ENCODE data around the gene MCCC1.
"Not testable (repeated sequence)": the region's sequence is repeated elsewhere in the genome, so short reads cannot be mapped to it uniquely, and the experiment has no call there.

The MCCC1 gene

DNA sequence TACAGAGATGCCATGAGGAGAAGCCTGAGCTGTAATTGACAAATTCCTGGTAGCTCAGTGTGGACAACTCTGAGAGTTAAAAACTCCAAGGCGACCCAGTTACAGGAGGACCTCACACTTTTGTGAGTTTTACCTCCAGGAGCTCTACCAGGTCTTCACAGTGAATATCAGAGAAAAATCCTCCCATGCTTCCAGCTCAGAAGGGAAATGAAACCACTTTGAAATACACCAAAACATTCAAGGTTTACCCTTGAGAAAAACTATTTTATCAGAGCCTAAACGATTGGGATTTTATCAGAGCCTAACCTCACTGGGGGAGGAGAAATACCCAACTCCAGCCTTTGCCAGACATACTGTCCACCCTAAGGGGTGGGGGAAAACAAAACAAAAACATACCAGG, 52.4 kb downstream of the MCCC1 start:
- DNase-seq (ENCODE audit: low spot score), result peak; percentile 9

DNA sequence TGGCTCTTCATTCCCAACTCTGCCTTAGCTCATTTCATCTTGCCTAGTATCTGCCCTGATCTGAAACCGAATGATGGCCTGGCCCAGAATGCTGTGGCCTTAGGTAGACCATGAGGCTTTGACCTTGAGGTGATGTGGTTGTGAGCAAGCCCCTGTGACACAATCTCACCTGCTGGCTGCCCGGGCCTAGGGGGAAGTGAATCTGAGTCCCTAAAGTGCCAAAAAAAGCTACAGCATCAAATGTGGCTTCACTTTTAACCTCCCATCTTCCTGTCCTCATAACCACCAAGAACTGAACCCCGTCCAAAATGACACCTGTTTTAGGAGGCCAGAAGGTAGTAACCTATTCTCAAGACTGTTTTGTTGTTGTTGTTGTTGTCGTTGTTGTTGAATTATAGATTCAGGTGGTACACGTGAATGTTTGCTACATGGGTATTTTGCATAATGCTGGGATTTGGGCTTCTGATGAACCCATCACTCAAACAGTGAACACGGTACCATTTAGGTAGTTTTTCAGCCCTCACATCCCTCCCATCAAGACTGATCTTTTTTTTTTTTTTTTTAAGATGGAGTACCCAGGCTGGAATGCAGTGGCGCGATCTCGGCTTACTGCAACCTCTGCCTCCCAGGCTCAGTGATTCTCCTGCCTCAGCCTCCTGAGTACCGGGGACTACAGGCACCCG, 54.6 kb downstream of the MCCC1 start:
- peak; percentile 37 for DNase-seq (ENCODE audit: low spot score)

DNA sequence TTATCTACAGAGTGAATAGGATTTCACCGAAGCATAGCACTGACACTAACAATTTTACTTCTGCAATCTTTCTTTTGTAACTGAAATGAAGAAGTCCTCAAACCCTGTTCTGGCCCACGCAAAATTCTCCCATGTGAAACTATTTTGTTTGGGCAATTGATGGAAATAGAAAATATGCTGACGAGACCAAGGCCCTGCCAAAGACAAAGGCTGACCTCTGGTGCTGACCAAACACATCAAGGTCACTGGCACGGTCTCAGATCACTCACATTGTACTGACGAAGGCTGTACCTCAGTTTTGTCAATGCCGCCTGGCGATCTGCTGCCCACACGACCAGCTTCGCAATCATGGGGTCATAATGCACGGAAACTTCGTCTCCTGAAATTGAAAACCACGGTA, 60.5 kb downstream of the MCCC1 start:
- DNase-seq (ENCODE audit: low spot score), result no peak

DNA sequence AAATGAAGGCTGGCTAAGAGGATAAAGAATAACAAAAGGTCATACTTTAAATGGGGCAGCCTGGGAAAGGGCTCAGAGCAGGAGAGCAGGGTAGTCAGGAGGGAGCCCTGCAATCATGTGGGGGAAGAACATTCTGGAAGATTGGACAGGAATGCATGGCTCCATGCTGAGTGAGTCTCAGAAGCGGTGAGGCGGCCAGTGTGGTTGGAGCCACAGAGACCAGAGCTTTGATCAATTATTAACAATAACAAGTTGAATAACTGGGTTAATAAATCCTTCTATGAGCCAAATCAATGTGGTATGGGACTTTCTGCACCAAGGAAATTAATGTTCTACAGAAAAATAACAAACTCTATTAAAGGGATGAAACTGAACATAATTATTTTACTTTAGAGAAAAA, 61.1 kb downstream of the MCCC1 start:
- no peak for DNase-seq (ENCODE audit: low spot score)

DNA sequence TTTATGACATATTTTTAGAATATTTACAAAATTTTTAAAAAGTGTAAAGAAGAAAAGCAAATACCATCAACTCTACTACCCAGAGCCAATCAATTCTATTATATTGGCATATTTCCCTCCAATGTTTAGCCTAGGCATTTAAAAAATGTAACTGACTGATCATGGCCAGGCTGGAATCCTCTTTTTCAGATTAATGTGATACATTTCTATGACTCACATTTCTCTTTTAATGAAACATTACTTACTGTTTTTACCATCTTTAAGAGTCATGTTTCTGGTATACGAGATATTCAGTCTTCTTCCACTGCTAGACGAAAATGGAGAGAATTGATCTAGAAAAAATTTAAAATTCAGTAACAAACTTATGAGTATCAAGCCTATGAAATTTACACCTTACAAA, 65.5 kb downstream of the MCCC1 start:
- no peak for DNase-seq (ENCODE audit: low spot score)

DNA sequence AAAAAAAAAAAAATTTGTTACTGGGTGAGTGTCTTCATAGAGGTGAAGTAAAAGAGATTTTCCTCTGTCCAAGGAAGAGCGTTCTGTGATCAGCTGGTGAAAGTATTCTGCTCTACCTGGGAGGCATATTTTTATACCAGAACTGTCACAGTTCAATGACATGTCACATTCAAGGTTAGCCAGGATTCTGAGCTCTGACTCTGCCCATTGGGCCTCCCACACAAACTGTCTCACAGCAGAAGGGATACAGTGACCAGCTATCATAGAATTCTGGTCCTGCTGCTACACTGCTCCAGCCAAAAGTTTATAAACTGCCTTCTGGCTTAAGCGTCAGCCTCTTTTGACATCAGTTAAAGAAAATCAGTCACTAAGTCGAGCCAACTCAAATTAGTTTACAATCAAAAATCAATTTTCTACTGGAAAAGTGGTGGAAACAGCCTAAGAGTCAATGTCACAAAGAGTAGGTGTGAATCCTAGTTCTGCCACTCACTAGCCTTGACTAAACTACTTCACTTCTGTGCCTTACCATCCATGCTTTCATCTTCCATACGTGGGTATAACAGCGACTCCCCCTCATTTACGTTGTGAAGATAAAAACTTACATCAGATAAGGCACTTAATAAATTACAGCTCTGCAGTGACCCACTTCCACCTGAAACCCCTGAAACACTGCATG, 66.3 kb downstream of the MCCC1 start:
- DNase-seq (ENCODE audit: low spot score), result no peak

DNA sequence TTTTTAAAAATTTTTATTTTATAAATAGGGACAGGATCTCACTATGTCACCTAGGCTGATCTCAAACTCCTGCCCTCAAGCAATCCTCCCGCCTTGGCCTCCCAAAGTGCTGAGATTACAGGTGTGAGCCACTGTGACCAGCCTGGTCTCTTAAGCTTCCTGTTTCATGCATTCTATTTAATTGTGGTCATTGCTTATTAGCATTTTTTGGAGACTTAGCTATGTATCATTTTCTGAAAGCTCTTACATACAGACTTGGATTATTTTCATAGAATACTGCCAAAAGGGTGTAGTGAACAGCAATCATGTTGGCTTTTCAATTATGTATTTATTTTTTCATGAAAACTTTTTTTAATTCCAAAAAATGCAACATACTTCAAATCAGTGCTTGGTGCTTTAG, 67.5 kb downstream of the MCCC1 start:
- no peak for DNase-seq (ENCODE audit: low spot score)

DNA sequence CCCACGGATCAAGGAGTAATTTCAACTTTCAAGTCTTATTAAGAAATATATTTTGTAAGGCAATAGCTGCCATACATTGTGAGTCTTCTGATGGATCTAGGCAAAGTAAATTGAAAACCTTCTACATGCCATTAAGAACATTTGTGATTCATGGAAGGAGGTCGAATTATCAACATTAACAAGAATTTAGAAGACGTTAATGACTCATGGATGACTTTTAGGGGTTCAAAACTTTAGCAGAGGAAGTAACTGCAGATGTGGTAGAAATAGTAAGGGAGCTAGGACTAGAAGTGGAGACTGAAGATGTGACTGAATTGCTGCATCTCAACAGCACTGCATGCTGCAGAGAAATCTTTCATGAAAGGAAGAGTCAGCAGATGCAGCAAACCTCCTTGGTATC, 70.9 kb downstream of the MCCC1 start:
- no peak for DNase-seq (ENCODE audit: low spot score)

DNA sequence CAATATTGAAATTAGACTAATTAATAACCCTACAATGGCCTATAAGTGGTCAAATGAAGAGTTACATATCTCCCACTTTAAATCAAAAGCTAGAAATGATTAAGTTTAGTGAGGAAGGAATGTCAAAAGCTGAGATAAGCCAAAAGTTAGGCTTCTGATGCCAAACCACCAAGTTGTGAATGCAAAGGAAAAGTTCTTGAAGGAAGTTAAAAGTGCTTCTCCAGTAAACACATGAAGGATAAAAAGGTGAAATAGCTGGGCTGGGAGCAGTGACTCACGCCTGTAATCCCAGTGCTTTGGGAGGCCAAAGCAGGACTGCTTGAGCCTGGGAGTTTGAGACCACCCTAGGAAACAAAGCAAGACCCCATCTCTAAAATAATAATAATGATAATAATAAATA, 72.0 kb downstream of the MCCC1 start:
- no peak for DNase-seq (ENCODE audit: low spot score)

DNA sequence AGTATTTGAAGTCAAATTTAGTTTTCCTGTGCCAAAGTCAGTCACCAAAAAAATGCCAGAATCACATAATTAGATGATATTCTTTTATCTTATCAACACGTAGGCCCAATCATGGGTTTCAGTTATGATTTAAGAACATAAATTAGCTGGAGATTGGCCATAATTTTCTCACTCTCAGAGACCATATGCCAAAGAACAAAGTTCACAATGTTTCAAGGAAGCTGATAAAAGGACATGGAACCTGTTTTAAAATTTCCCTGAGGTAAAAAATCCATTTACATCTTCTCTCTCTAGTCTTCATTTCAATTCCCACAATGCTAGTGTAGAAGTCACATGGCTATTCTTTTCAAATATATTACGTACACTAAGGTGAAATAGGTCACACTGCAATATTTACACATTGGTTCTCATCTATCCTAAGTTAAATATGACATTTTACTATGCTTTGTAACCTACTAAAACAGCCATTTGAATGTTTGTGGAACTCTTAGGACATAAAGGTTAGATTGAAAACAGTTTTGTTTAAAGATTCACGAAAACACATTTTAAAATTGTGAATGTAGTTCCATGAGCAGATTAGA, 76.3 kb downstream of the MCCC1 start:
- no peak for DNase-seq (ENCODE audit: low spot score)

DNA sequence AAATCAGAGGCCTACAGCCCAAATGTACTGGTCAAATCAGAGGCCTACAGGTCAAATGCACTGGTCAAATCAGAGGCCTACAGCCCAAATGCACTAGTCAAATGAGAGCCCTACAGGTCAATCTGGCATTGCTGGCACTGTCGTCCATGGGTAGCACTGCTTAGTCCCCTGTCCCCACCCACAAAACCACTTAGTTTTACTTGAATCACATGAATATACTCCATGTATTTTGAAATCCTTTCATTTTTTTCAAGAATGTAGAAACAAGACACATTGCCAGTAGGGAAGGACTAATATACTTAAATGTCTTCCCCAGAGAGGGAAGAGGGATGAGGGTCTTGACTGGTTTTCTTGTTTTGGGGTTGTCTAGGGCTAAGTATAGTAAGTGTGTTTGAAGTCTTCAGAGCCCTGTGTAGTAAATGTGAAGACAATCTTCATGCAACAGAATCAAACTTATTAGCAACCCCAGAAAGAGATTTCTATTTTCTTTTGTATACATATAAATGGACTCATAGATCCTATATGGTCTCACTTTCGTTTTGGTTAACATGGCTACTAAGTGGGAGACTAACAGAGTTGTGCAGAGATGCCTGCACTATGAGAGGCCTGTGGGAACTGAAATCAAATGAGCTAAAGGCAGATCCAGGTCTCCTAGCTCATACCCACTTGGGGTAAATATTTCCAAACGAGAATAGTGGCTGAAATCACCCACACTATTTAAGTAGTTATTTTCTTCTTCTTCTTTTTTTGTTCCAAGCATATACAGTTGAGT, 80.7 kb downstream of the MCCC1 start:
- no peak for DNase-seq (ENCODE audit: low spot score)

DNA sequence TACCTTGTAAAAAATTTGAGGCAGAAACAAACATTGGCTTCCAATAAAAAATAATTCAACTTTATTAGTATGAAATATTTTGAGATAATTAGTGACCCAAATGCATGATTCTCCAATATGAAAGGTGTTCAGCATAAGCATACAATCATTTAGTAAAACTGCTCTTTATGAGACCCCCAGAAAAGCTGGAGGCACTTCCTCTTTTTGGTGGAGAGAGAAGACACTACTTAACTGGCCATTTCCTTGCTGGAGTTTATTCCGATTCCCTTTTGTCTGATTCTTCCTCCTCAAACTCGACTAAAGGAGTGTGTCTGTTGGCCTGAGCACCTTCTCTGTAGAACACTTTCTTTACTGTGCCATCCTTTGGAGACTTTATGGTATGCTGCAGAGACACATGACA, 84.1 kb downstream of the MCCC1 start:
- DNase-seq (ENCODE audit: low spot score), result no peak

DNA sequence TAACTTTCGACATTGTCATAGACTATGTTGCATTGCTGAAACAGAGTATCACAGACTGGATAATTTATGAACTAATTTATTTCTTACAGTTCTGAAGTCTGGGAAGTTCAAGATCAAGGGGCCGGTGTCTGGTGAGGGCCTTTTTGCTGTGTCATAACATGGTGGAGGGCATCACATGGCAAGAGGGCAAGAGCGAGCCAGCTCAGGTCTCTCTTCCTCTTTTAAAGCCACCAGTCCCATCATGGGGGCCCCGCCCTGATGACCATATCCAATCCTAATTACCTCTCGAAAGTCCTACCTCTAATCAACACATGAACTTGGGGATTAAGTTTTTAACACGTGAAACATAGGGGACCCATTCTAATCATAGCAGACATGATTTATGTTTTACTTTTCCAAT, 85.4 kb downstream of the MCCC1 start:
- DNase-seq (ENCODE audit: low spot score), result no peak

DNA sequence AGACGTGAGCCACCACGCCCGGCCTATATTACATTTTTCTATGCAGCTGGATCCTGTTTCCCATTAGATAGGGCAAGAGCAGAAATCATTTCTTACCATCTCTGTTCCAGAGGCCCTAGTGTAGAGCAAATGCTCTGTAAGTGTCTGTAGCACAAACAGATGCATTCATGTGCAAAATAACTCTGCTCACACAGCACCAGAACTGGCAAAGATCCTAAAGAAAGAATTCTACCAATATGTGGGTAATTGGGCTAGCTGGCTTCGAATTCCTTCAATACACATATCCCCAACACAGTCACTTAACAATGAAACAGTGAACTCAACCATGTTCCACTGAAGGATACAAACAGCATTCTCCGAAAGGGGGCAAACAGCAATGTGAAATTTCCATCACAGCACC, 86.2 kb downstream of the MCCC1 start:
- DNase-seq (ENCODE audit: low spot score), result no peak

DNA sequence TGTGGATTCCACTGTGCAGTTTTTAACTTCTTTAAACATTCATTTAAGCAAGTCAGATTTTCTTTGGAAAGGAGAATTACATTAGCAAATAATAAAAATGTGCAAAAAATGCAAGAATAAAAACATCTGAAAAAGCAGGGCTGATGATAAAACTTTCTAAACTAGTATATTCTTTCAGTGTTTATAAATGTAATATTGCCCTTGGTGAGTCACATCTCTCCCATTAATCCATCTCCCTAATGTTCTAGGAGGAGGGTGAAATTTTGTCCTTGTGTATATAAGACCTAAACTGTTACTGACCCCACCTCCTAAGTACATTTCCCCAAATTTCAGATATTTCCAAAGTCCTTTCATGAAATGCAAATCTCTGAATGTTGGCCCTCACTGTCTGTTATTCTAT, 90.5 kb downstream of the MCCC1 start:
- no peak for DNase-seq (ENCODE audit: low spot score)

DNA sequence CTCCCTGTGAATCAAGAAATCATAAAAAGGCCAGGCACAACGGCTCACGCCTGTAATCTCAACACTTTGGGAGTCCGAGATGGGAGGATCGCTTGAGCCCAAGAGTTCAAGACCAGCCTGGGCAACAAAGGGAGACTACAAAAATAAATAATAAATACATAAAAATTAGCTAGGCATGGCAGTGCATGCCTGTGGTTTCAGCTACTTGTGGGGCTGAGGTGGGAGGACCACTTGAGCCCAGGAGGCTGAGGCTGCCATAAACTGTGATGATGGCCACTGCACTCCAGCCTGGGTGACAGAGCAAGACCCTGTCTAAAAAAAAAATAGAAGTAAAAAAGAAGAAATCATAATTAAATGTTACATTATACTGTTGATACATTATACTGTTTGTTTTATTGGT, 91.0 kb downstream of the MCCC1 start:
- DNase-seq (ENCODE audit: low spot score), result no peak

DNA sequence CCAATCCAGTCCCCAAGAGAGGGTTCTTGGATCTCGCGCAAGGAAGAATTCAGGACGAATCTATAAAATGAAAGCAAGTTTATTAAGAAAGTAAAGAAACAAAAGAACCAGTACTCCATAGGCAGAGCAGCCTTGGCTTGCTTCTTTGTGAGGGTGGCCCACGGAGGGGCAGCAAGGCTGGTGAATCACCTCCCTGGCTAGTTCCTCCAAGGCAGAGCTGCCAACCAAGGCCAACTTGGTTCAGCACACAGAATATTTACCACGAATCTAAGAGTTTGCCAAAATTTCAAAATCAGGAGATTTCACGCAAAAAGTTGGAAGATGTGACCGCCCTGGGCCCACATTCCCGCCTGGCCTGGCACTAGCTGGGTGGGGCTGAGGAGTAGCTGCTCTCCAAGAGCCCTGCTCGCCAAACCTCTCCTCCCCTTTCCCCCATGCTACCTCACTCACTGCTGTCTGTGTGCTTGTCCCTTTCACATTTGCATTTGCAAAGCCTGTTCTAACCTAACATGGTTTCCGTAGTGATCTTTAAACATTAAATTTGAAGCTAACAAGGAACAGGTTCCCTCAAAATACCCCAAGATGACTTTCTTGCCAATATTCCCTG, 92.8 kb downstream of the MCCC1 start:
- no peak for DNase-seq (ENCODE audit: low spot score)

DNA sequence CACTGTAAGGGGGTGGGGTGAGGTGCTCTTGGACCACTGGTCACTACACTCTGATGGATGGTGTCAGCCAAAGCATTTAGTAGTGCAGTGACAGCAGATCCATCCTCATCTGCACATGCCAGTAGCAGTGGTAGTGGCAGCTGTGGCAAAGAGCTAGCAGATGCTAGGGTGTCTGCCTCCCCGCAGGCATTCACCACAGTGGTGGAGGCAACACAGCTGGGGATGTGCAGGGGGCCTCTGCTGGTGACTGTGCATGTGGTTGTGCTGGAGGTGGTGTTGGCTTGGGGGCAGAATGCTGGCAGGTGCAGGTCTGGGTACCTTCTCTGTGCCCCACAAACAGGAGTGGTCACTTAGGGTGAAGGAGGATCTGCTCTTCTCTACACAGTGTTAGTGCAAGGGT, 99.5 kb downstream of the MCCC1 start:
- DNase-seq (ENCODE audit: low spot score), result no peak

DNA sequence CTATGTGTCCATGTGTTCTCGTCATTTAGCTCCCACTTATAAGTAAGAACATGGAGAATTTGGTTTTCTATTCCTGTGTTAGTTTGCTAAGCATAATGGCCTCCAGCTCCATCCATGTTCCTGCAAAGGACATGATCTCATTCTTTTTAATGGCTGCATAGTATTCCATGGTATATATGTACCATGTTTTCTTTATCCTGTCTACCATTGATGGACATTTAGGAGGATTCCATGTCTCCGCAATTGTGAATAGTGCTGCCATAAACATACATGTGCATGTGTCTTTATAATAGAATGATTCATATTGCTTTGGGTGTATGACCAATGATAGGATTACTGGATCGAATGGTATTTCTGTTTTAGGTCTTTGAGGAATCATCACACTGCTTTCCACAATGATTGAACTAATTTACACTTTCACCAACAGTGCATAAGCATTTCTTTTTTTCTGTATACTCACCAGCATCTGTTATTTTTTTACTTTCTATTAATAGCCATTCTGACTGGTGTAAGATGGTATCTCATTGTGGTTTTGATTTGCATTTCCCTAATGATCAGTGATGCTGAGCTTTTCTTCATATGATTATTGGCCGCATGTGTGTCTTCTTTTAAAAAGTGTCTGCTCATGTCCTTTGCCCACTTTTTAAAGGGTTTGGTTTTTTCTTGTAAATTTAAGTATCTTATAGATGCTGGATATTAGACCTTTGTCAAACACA, 105.7 kb downstream of the MCCC1 start:
- DNase-seq (ENCODE audit: low spot score), result not testable (repeated sequence)

DNA sequence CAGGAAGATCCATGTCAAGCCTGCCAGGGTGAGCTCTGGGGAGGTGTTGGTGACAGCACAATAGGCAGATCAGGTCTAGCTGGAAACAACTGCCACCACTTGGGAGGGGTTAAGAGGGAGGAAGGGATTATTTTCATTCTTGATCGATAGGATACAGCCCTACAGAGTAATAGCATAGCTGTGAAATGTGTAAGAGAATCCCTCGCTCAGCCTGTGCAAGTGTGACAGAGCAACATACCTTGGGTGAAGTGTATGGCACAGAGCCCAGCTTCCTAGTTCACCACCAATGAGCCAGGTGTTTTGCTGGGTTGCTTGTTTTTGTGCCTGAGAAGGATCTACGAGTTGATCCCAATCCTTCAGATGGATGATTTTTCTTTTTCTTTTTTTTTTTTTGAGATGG, 109.7 kb downstream of the MCCC1 start:
- no peak for DNase-seq (ENCODE audit: low spot score)

DNA sequence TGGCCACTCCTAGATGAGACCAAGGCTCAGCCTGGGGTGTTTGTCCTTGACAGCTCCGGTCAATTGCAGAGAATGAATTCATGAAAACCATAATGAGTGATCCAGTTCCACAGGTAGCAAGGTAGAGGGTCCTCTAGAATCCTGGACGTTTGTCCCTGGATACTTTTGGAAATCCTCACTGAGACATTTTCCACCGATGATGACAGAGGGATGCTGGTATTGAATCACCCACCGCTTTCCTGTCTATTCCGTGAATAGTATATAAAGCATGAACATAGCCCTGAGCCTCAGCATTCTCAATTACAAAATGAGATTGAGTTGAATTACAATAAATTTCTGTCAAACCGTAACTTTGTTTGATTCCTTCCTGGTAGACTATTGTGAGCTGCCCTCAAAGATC, 113.3 kb downstream of the MCCC1 start:
- DNase-seq (ENCODE audit: low spot score), result no peak

DNA sequence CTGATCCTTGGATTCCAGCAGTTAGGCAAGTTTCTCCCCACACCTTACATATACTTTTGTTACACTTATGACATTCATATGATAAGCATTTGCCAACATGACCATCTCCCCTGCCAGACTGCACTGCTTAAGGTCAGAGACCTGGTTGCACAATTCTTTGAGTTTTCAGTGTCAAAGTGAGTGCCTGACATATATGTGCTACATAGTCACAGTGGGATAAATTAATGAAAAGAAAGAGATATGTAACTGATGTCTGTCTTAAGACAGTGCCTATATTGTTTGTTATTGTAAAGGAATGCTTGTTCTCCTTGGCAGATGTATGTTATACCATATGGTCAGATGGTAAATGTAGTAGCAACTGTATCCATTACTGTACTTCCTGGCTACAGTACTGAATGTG, 115.4 kb downstream of the MCCC1 start:
- no peak for DNase-seq (ENCODE audit: low spot score)
